Spleen (tissue), 11 donors: ENCODE measurements around the gene CYTH4. TPM values are rescaled to one million over a fixed set of nuclear protein-coding genes. Genes with fewer than 3 reads are reported as not detected.

ENCODE experiments used
- DNase-seq: peaks from one replicate; pipeline ENCODE4 v3.0.0-alpha.2; 2020
- H3K27ac ChIP-seq, 8 donors: fragments of 200-600 bp; sonication (generic) in 7 of 8; 1 replicate in 4 of 8; 2 replicates in 4 of 8; pipeline versions ENCODE4 v1.5.0 to v1.8.0; 2016 to 2021; ENCODE audit warnings: inconsistent platforms in 4 of 8, mild to moderate bottlenecking in 4 of 8, moderate library complexity in 1 of 8
- H3K27me3 ChIP-seq, 7 donors: fragments of 200-600 bp; sonication (generic) in 6 of 7; replicated peaks in 1 of 7; 1 replicate in 4 of 7; 2 replicates in 3 of 7; pipeline versions ENCODE4 v1.5.0 to v1.8.0; 2016 to 2021; ENCODE audit warnings: inconsistent platforms in 3 of 7, mild to moderate bottlenecking in 1 of 7
- H3K36me3 ChIP-seq, 6 donors: fragments of 200-600 bp; sonication (generic) in 5 of 6; 1 replicate in 4 of 6; 2 replicates in 2 of 6; pipeline versions ENCODE4 v1.5.0 to v1.8.0; 2016 to 2021; ENCODE audit warnings: inconsistent platforms in 2 of 6
- H3K4me1 ChIP-seq, 6 donors: fragments of 200-600 bp; sonication (generic) in 5 of 6; 1 replicate in 3 of 6; 2 replicates in 3 of 6; pipeline versions ENCODE4 v1.5.0 to v1.8.0; 2016 to 2021; ENCODE audit warnings: inconsistent platforms in 3 of 6
- H3K4me3 ChIP-seq, 8 donors: fragments of 200-600 bp; sonication (generic) in 7 of 8; 1 replicate in 4 of 8; 2 replicates in 4 of 8; pipeline versions ENCODE4 v1.5.0 to v1.8.0; 2016 to 2021; ENCODE audit warnings: inconsistent platforms in 4 of 8, mild to moderate bottlenecking in 4 of 8, moderate library complexity in 2 of 8
- H3K9me3 ChIP-seq, 8 donors: fragments of 200-600 bp; sonication (generic) in 7 of 8; 1 replicate in 4 of 8; 2 replicates in 4 of 8; pipeline versions ENCODE4 v1.5.0 to v1.8.0; 2016 to 2021; ENCODE audit warnings: inconsistent platforms in 4 of 8
- CTCF ChIP-seq, 11 experiments: fragments of 200-600 bp in 7 of 11; fragments of 450-650 bp in 4 of 11; sonication (generic) in 4 of 11; IDR thresholded peaks in 8 of 11; conservative IDR thresholded peaks in 3 of 11; 1 replicate in 7 of 11; 2 replicates in 4 of 11; pipeline versions ENCODE4 v1.4.0 to v1.8.0; 2016 to 2021; ENCODE audit warnings: antibody characterized with exemption in 11 of 11, inconsistent platforms in 4 of 11, mild to moderate bottlenecking in 1 of 11
- POLR2A ChIP-seq, 3 donors: fragments of 450-650 bp; IDR thresholded peaks; one replicate each; pipeline ENCODE4 v1.5.1; 2017; ENCODE audit warnings: antibody characterized with exemption in 3 of 3, mild to moderate bottlenecking in 1 of 3
- POLR2AphosphoS5 ChIP-seq, 3 donors: sonication (generic); formaldehyde crosslinking; IDR thresholded peaks; one replicate each; pipeline ENCODE4 v1.5.1; 2017; ENCODE audit warnings: antibody characterized with exemption in 3 of 3
- WGBS, 5 donors: extraction: QIAGEN DNeasy Blood & Tissue Kit in 3 of 5; methylation state at CpG; one replicate each; pipeline versions ENCODE4 v1.1.5 to v1.1.7; 2013 to 2018; 5-methylcytosine and 5-hydroxymethylcytosine counted together
- intact Hi-C: fragments of 100-400 bp; cut with DNase I; formaldehyde crosslinking; loops from one replicate; pipeline ENCODE4 v1.15.0; 2023; ENCODE audit warnings: low total_unique reads
- polyA plus RNA-seq, 3 donors: library from polyadenylated mRNA; stranded (reverse); fragments of 200-250 nt; gene quantifications; one replicate each; pipeline ENCODE4 v1.2.1, GENCODE V29; 2013
- total RNA-seq, 7 donors: library from RNA; depleted of rRNA in 3 of 7; stranded (reverse); fragments of >200 nt in 3 of 7; fragmentation: NEBNext Ultra II Directional in 4 of 7; extraction: Animal tissue kit (Norgen Biotek cat#: 25700) in 4 of 7; gene quantifications; one replicate each; pipeline versions ENCODE4 v1.1.0 to v1.2.1, GENCODE V29; 2016 to 2021
- donor health status: healthy with polysubstance abuse.
- donor health status: DM: no; HTN: no; CAD: no; lungs with moderate emphysema.
- donor health status: DM: no; HTN: no; CAD: no.
- donor health status: Bipolar disorder and iron deficiency.
- donor health status: healthy.
- donor health status: DM: no; HTN: no; CAD: no.
- donor health status: DM: yes; HTN: yes; CAD: no.

The CYTH4 gene
- total and polyA plus RNA-seq, 10 donors = 35.3 to 238 (median 104) TPM

- Histone ChIP-seq H3K9me3 (peaks cover 0 to 16% (median 13%) of the 10 kb centered on the region in 8 donors), H3K27me3 (peaks cover 0 to 22% (median 3%) of the 10 kb centered on the region in 7 donors), H3K27ac (no peak overlapping the region), H3K4me1 (peaks cover 10 to 50% (median 42%) of the 10 kb centered on the region in 6 donors), H3K4me3 (no peak overlapping the region), H3K36me3 (no peaks in the 10 kb centered on the region)
- intact Hi-C loops = loop anchor here (10.0 kb wide), 1 partner anchor 161 kb away; the partner anchor contains the start of gene ELFN2
- DNase-seq = peak; percentile 62
- no peak for TF ChIP-seq POLR2A (IDR thresholded peaks at IDR 0.05)
- TF ChIP-seq CTCF (IDR thresholded peaks at IDR 0.05 in 8 of 11, conservative IDR thresholded peaks at IDR 0.05 in 3 of 11) = no peak
- no peak for TF ChIP-seq POLR2AphosphoS5 (IDR thresholded peaks at IDR 0.05)
- 83 to 91% (median 88%) methylated on average over 6 to 10 of the region's 10 CpGs for WGBS, 5 donors
These were observed 18.1 kb upstream of the CYTH4 start for GRCh38 chr22:37263966-37264887.

- peak; percentile 77 for DNase-seq
- 37 to 52% (median 43%) methylated on average over 18 of the region's 18 CpGs for WGBS, 5 donors
- peak overlapping the region; percentile 72 to 92 (median 82) for H3K27ac ChIP-seq
These were observed 15.7 kb upstream of the CYTH4 start for GRCh38 chr22:37266581-37267134.

GRCh38 chr22:37267135-37267587, 15.1 kb upstream of the CYTH4 start:
- H3K27me3 ChIP-seq = peaks cover 0 to 8% (median 0%) of the 10 kb centered on the region in 7 donors
- intact Hi-C loops = loop anchor here (5.0 to 10.0 kb wide), 2 partner anchors 158 to 190 kb away; partner anchors contain the start of gene ELFN2
- H3K4me1 ChIP-seq = peaks cover 7 to 56% (median 37%) of the 10 kb centered on the region in 6 donors
- peak; percentile 93 for DNase-seq
- WGBS, 5 donors = 2 to 7% (median 5%) methylated on average over 12 to 22 of the region's 22 CpGs
- peak overlapping the region; percentile 72 to 92 (median 82) for H3K27ac ChIP-seq
- peaks cover 0 to 16% (median 13%) of the 10 kb centered on the region in 8 donors for H3K9me3 ChIP-seq
- peak overlapping the region; percentile 27 to 68 (median 46) for H3K4me3 ChIP-seq
- TF ChIP-seq POLR2AphosphoS5 (IDR thresholded peaks at IDR 0.05) (peak; percentile 36 to 83 (median 58)), CTCF (IDR thresholded peaks at IDR 0.05 in 8 of 11, conservative IDR thresholded peaks at IDR 0.05 in 3 of 11) (peak; percentile 76 to 94 (median 92)), POLR2A (IDR thresholded peaks at IDR 0.05) (no peak)
- H3K36me3 ChIP-seq = no peaks in the 10 kb centered on the region

More at GRCh38 chr22:37266581-37267134, 15.7 kb upstream of the CYTH4 start:
- intact Hi-C loops = loop anchor here (5.0 to 10.0 kb wide), 2 partner anchors 158 to 191 kb away; partner anchors contain the start of gene ELFN2
- no peak for TF ChIP-seq CTCF (IDR thresholded peaks at IDR 0.05 in 8 of 11, conservative IDR thresholded peaks at IDR 0.05 in 3 of 11)
- TF ChIP-seq POLR2AphosphoS5 (IDR thresholded peaks at IDR 0.05) = no peak
- TF ChIP-seq POLR2A (IDR thresholded peaks at IDR 0.05) = no peak
- no peaks in the 10 kb centered on the region for H3K36me3 ChIP-seq
- peaks cover 7 to 52% (median 37%) of the 10 kb centered on the region in 6 donors for H3K4me1 ChIP-seq
- peak overlapping the region in 7 of 8 donors; percentile 33 to 68 (median 47) for H3K4me3 ChIP-seq
- H3K9me3 ChIP-seq = peaks cover 0 to 16% (median 13%) of the 10 kb centered on the region in 8 donors
- peaks cover 0 to 8% (median 0%) of the 10 kb centered on the region in 7 donors for H3K27me3 ChIP-seq
